ENCODE results near the gene OR10H5. TPM values are rescaled to one million over a fixed set of nuclear protein-coding genes. Genes with fewer than 3 reads are reported as not detected.

Gene OR10H5, protein sequence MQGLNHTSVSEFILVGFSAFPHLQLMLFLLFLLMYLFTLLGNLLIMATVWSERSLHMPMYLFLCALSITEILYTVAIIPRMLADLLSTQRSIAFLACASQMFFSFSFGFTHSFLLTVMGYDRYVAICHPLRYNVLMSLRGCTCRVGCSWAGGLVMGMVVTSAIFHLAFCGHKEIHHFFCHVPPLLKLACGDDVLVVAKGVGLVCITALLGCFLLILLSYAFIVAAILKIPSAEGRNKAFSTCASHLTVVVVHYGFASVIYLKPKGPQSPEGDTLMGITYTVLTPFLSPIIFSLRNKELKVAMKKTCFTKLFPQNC
- not detected in 2 replicates for total RNA-seq (ENCODE audit: low replicate concordance)

DNA sequence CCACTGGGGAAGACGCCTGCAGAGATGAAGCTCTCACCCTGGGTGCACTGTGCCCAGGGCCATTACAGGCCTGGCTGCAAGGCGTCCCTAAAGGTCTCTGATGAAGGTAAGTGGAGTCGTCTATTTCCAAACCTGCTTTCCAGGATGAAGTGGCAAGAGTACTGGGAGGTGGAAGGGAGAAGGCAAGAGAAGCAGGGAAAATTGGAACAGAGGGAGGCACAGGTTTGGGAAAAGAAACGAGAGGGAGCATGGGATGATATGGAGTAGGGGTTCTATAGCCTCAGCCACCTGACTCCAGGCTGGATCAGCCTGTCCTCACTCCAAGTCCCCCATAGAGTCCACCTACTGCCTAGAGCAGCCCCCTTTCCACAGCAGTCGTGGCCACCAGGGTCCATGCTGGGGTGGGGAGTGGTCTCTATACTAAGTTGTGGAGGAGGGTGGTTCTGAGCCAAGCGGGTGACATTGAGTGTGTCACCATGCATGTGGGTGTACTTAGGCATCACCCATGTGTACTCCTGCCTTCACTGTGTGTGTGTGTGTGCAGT, at the start of gene OR10H5:
Gene OR10H5, plus strand, starts transcription at position 51 of the 545 bp plus-strand sequence. CDS start 6,388 bp downstream, outside the sequence.
- TF ChIP-seq, protein P1, sequence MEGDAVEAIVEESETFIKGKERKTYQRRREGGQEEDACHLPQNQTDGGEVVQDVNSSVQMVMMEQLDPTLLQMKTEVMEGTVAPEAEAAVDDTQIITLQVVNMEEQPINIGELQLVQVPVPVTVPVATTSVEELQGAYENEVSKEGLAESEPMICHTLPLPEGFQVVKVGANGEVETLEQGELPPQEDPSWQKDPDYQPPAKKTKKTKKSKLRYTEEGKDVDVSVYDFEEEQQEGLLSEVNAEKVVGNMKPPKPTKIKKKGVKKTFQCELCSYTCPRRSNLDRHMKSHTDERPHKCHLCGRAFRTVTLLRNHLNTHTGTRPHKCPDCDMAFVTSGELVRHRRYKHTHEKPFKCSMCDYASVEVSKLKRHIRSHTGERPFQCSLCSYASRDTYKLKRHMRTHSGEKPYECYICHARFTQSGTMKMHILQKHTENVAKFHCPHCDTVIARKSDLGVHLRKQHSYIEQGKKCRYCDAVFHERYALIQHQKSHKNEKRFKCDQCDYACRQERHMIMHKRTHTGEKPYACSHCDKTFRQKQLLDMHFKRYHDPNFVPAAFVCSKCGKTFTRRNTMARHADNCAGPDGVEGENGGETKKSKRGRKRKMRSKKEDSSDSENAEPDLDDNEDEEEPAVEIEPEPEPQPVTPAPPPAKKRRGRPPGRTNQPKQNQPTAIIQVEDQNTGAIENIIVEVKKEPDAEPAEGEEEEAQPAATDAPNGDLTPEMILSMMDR (IDR thresholded peaks at IDR 0.05; ENCODE audit: insufficient read depth, low read length), result no peak
- DNase-seq (ENCODE audit: low read depth), result no peak
- H3K4me3 ChIP-seq (ENCODE audit: low read depth, low read length), result no peak within 1 kb of the TSS

DNA sequence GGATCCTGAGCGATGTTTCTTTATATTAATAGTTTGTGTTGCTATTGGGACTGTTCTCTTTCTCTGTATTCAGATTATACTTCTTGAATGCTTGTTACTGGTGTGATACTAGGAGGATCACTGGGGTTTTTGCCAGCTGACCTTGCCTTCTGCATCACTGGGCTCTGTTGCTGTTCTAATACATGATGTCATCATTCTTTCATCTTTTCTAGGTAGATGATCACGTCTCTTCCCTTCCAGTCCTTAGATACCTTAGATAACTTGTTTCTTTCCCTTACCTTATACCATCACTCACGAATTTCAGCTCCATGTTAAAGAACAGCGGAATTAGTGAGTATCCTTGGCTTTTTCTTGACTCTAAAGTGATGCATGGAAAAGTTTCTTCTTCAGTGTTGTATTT, 49.7 kb upstream of the OR10H5 start, which contains the start of gene OR10H3:
Gene OR10H3, plus strand, starts transcription at position 264 of the 400 bp plus-strand sequence. CDS start 3,408 bp downstream, outside the sequence.
- DNase-seq (ENCODE audit: low read depth), result no peak
- no peak within 1 kb of the TSS for H3K4me3 ChIP-seq (ENCODE audit: low read depth, low read length)
- TF ChIP-seq, protein P1 (IDR thresholded peaks at IDR 0.05; ENCODE audit: insufficient read depth, low read length), result no peak

DNA sequence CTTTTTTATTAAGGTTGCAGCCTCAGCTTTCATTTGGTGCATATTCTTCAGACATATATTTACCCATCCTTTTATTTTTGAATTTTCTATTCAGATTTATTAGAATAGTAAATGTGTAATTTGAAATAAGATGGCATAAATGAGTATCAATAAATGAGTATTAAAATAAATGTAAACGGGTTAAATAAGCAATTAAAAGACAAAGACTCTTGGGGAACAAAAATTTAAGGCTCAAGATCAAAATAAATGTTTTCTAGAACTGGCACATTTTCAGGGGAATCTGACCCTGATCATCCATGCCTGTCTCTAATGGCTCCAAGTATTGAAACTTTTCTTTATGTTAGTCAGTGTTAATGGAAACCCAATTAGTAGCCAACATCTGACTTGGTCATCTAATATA, 46.7 kb upstream of the OR10H5 start:
- TF ChIP-seq, protein P1 (IDR thresholded peaks at IDR 0.05; ENCODE audit: insufficient read depth, low read length), result no peak
- no peak for DNase-seq (ENCODE audit: low read depth)
- no peak overlapping the region for H3K4me3 ChIP-seq (ENCODE audit: low read depth, low read length)

DNA sequence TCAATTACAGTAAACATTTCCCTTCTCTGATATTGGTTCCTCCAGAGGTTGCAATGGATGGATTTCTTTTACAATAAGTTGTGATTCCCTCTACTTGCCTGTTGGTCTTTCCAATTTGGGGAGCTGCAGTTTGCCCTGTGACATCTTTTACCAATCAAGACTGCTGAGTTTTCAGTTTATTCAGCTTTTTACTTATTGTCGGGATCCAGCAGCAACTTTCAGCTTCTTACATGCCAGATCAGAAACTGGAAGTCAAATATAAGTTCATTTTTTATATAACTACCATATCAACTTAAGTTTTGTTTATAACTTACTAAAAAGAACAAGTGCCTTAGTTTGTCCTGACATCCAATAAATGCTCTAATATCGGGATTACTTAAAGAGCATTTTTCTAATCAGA, 39.2 kb upstream of the OR10H5 start:
- DNase-seq (ENCODE audit: low read depth), result no peak
- H3K4me3 ChIP-seq (ENCODE audit: low read depth, low read length), result no peak overlapping the region
- TF ChIP-seq, protein P1 (IDR thresholded peaks at IDR 0.05; ENCODE audit: insufficient read depth, low read length), result no peak

DNA sequence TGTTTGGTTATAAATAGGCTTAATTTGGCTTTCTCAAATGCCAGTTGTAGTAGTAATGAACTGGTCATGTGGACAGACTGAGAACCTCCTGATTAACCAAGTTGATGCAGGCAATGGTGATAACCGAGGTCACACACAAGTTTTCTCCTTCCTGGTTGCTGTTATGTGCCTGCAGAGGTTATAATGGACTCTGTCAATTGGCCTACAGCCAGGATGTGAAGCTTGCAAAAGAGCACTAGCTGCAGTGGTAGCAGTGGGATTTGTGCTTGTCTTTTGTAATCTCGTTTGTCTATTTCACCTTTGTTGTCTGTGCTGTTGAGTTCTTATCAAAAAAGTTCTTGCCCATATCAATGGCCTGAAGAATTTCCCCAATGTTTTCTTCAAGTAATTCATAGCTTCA, 29.1 kb upstream of the OR10H5 start:
- H3K4me3 ChIP-seq (ENCODE audit: low read depth, low read length), result no peak overlapping the region
- DNase-seq (ENCODE audit: low read depth), result no peak
- TF ChIP-seq, protein P1 (IDR thresholded peaks at IDR 0.05; ENCODE audit: insufficient read depth, low read length), result no peak

DNA sequence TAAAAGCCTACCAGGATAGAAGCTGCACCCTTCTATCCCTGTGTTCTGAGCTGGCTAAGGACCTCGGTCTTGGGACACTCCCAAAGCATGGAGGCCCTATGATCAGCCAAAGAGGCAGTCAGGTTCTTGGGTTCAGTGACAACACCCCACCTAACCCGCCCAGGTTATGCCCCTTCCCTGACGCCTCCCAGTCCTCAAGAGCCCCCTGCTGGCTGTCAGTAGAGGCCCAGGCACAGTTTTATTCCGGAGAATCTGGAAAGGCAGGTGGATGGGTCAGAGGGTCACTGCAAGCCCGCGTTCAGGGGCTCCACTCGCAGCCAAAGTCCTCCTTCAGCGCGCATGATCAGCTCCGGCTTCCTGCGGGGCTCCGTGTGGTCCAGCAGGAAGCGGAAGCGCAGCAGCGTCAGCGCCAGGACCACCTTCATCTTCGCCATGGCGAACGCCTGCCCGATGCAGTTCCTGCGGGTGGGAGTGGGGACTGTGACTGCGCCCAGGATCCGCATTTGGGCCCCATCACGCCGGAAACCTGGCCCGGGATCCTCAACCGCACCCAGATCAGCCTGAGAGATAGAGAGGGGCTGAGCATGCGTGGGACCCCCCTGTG, 27.4 kb upstream of the OR10H5 start:
- TF ChIP-seq, protein P1 (IDR thresholded peaks at IDR 0.05; ENCODE audit: insufficient read depth, low read length), result no peak
- DNase-seq (ENCODE audit: low read depth), result no peak
- no peak overlapping the region for H3K4me3 ChIP-seq (ENCODE audit: low read depth, low read length)

Data from fibroblast of the aortic adventitia (primary cell).